K562 (cell line): ENCODE data around the gene SLC35E3. TPM values are rescaled to one million over a fixed set of nuclear protein-coding genes. Genes with fewer than 3 reads are reported as not detected.

ENCODE experiments used
- ATF1 ChIP-seq, 2 experiments: fragments of 450-650 bp in 1 of 2; IDR thresholded peaks; 2 replicates each; pipeline ENCODE4 v1.6.1; 2016; ENCODE audit warnings: missing compliant biosample characterization in 1 of 2, missing genetic modification characterization in 1 of 2
- BCL6 ChIP-seq: fragments of 250-450 bp; sonication (Bioruptor Pico); IDR thresholded peaks from 2 replicates; pipeline ENCODE4 v1.4.0; 2020
- CBX8 ChIP-seq: fragments of 200-600 bp; sonication (generic); IDR thresholded peaks from 2 replicates; pipeline ENCODE4 v1.6.1; 2012; ENCODE audit warnings: borderline replicate concordance, mixed run types, low read depth, mild to moderate bottlenecking, moderate library complexity, mixed read lengths, low read length, control low read depth, inconsistent platforms; ENCODE audit not compliant: poor library complexity, severe bottlenecking; ENCODE audit errors: extremely low read depth
- FUS ChIP-seq: fragments of 200-400 bp; formaldehyde crosslinking; optimal IDR thresholded peaks from 2 replicates; pipeline ENCODE3; 2017; ENCODE audit warnings: low read depth, low read length
- JUND ChIP-seq, 2 experiments: IDR thresholded peaks; 2 replicates in 1 of 2; 3 replicates in 1 of 2; pipeline ENCODE4 v1.6.1; 2011; ENCODE audit warnings: borderline replicate concordance in 2 of 2, low read depth in 2 of 2, low read length in 2 of 2, improper control_type of control experiment in 1 of 2, missing biosample characterization in 1 of 2, missing genetic modification characterization in 1 of 2, missing genetic modification reagents in 1 of 2
- KDM5B ChIP-seq: fragments of 200-600 bp; sonication (generic); IDR thresholded peaks from 2 replicates; pipeline ENCODE4 v1.6.1; 2012; ENCODE audit warnings: low read depth, mild to moderate bottlenecking, moderate library complexity, low read length, control low read depth, inconsistent platforms; ENCODE audit not compliant: insufficient replicate concordance
- NEUROD1 ChIP-seq: fragments of 150-350 bp; IDR thresholded peaks from 2 replicates; pipeline ENCODE4 v1.6.1; 2014; ENCODE audit warnings: borderline replicate concordance, low read length, low read depth; ENCODE audit not compliant: partially characterized antibody
- NR2C1 ChIP-seq, 2 experiments: fragments of 450-650 bp; IDR thresholded peaks; 2 replicates each; pipeline ENCODE4 v1.6.1; 2017; ENCODE audit warnings: mild to moderate bottlenecking in 2 of 2, antibody characterized with exemption in 1 of 2, inconsistent platforms in 1 of 2, missing compliant biosample characterization in 1 of 2, missing genetic modification characterization in 1 of 2
- SAP30 ChIP-seq: fragments of 200-600 bp; sonication (generic); IDR thresholded peaks from 2 replicates; pipeline ENCODE4 v1.6.1; 2012; ENCODE audit warnings: borderline replicate concordance, low read depth, mild to moderate bottlenecking, moderate library complexity, low read length, control low read depth, inconsistent platforms; ENCODE audit not compliant: insufficient read depth, poor library complexity, severe bottlenecking
- XRCC5 ChIP-seq: fragments of 200-400 bp; formaldehyde crosslinking; IDR thresholded peaks from 2 replicates; pipeline ENCODE4 v1.6.1; 2017; ENCODE audit warnings: low read depth, mild to moderate bottlenecking, low read length
- ZBTB1 ChIP-seq: sonication (generic); formaldehyde crosslinking; IDR thresholded peaks from 2 replicates; pipeline ENCODE4 v1.8.1; 2023; ENCODE audit warnings: missing genetic modification reagents, low read depth, mild to moderate bottlenecking, borderline replicate concordance
- ZNF224 ChIP-seq: sonication (generic); formaldehyde crosslinking; IDR thresholded peaks from 2 replicates; pipeline ENCODE4 v1.8.0; 2022; ENCODE audit warnings: mild to moderate bottlenecking, missing genetic modification reagents
- ZNF3 ChIP-seq: fragments of 250-450 bp; sonication (Bioruptor Pico); IDR thresholded peaks from 2 replicates; pipeline ENCODE4 v1.5.0; 2021; ENCODE audit warnings: mild to moderate bottlenecking, moderate library complexity
- ZNF436 ChIP-seq: fragments of 250-450, 450-650 bp; sonication (Bioruptor Pico); formaldehyde crosslinking; IDR thresholded peaks from 2 replicates; pipeline ENCODE4 v1.7.0; 2020; ENCODE audit warnings: mild to moderate bottlenecking
- ZNF75A ChIP-seq: fragments of 450-650 bp; formaldehyde crosslinking; IDR thresholded peaks from 2 replicates; pipeline ENCODE4 v1.4.0; 2020; ENCODE audit warnings: mild to moderate bottlenecking
- ZNF830 ChIP-seq: fragments of 250-450 bp; sonication (Bioruptor Pico); IDR thresholded peaks from 2 replicates; pipeline ENCODE4 v1.5.0; 2021; ENCODE audit warnings: mild to moderate bottlenecking
- polyA plus RNA-seq, 8 experiments: library from polyadenylated mRNA; depleted of rRNA in 4 of 8; stranded (reverse) in 5 of 8; unstranded in 3 of 8; fragments of >200 nt; fragmentation: Nextera tagmentation in 2 of 8; fragmentation: Illumina TruSeq in 1 of 8; extraction: Ambion mirVana in 2 of 8; extraction: Trizol in 1 of 8; gene quantifications; 2 replicates each; pipeline versions ENCODE4 v1.2.1 to v1.2.3, GENCODE V29; 2011 to 2014; ENCODE audit warnings: inconsistent platforms in 1 of 8, missing spikeins in 1 of 8
- total RNA-seq, 7 experiments: library from RNA; depleted of rRNA in 6 of 7; stranded (reverse); fragments of >200 nt in 6 of 7; fragmentation: Illumina TruSeq in 2 of 7; extraction: Trizol in 2 of 7; gene quantifications; 2 replicates each; pipeline versions ENCODE4 v1.2.1 to v1.2.3, GENCODE V29; 2011 to 2021; ENCODE audit warnings: low replicate concordance in 1 of 7

The SLC35E3 gene
- total and polyA plus RNA-seq, 9 of the 15 experiments (the other 6 are each of a cell fraction or from before 2014, with no cell fraction given), result 1.2 to 5.9 (median 3.8) TPM

DNA sequence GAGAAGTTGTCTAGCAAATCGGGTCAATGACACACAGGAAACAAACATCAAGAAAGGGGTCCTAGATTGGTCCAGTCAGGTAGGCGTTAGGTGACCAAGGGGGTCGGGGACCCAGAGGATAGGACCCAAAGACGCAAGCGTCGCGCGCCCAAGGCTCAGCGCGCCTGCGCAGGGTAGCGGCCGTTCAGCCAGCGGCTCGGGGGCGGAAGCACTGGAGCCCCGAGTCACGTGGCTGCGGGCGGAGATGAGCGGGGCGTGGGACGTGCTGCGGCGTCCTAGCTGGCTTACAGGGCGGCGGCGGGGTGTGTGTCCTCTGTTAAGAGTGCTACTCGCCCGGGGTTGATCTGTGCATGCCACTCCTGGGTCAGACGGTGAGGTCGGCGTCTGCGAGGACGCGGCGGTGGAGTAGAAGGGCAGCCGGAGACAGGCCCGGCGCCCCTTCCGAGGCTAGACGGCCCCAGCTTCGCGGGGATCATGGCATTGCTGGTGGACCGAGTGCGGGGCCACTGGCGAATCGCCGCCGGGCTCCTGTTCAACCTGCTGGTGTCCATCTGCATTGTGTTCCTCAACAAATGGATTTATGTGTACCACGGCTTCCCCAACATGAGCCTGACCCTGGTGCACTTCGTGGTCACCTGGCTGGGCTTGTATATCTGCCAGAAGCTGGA is at the start of gene SLC35E3 (continued):
- TF ChIP-seq CBX8, result no peak
- TF ChIP-seq JUND (IDR thresholded peaks at IDR 0.05; ENCODE audit: borderline replicate concordance, low read depth, low read length), result peak; percentile 51
- no peak; the same call in 2 of the 3 replicates for TF ChIP-seq JUND (tag; IDR thresholded peaks at IDR 0.05; ENCODE audit: borderline replicate concordance, low read depth, low read length)
- TF ChIP-seq ZNF224 (CRISPR knock-in tag), result no peak
- TF ChIP-seq SAP30, result peak; percentile 57
- no peak for TF ChIP-seq FUS
- no peak for TF ChIP-seq NEUROD1
- no peak for TF ChIP-seq NR2C1 (IDR thresholded peaks at IDR 0.05)
- TF ChIP-seq NR2C1 (tag; IDR thresholded peaks at IDR 0.05), result peak; percentile 67
- TF ChIP-seq XRCC5, result 0 out of 2 replicates have a peak, but pooled peaks have one; percentile 14
- TF ChIP-seq ATF1 (CRISPR knock-in tag; IDR thresholded peaks at IDR 0.05), result no peak
- TF ChIP-seq ATF1 (tag; IDR thresholded peaks at IDR 0.05), result peak; percentile 85
- TF ChIP-seq KDM5B, result peak; percentile 72
- no peak for TF ChIP-seq BCL6 (CRISPR knock-in tag)
- TF ChIP-seq ZNF3 (CRISPR knock-in tag), result no peak
- peak; percentile 96 for TF ChIP-seq ZBTB1
- TF ChIP-seq ZNF436 (CRISPR knock-in tag), result no peak
- TF ChIP-seq ZNF75A, result no peak
- TF ChIP-seq ZNF830, result peak; percentile 15; the same call in 1 of the 2 replicates
